ENCODE data around the gene MAPK14. TPM values are rescaled to one million over a fixed set of nuclear protein-coding genes. Genes with fewer than 3 reads are reported as not detected.

Gene MAPK14
- total RNA-seq, 4 donors from 2014 or later = 85.2 to 201 (median 124) TPM

- Histone ChIP-seq H3K4me3 (replicated peaks in 1 of 3) (no peak overlapping the region), H3K27me3 (no peaks in the 10 kb centered on the region), H3K36me3 (peaks cover 24 to 26% of the 10 kb centered on the region in 2 donors), H3K9me3 (no peaks in the 10 kb centered on the region), H3K4me1 (no peaks in the 10 kb centered on the region), H3K27ac (no peak overlapping the region)
- intact Hi-C loops (cut with DNase I) = no loop called here
- TF ChIP-seq POLR2A (IDR thresholded peaks at IDR 0.05) = no peak
- TF ChIP-seq CTCF (IDR thresholded peaks at IDR 0.05) = no peak
- no peak for DNase-seq
- 58 to 65% methylated on average over 7 of the region's 7 CpGs for WGBS, 2 donors
These were observed 111.8 kb downstream of the MAPK14 start for GRCh38 chr6:36139431-36139830.

GRCh38 chr6:36139991-36140710 lies 112.5 kb downstream of the MAPK14 start:
- Histone ChIP-seq H3K4me3 (replicated peaks in 1 of 3) (no peak overlapping the region), H3K27me3 (no peaks in the 10 kb centered on the region)
- intact Hi-C loops (cut with DNase I) = no loop called here

GRCh38 chr6:36141091-36141490 lies 113.5 kb downstream of the MAPK14 start:
- no peaks in the 10 kb centered on the region for H3K4me1 ChIP-seq
- DNase-seq = no peak
- TF ChIP-seq CTCF (IDR thresholded peaks at IDR 0.05) (no peak), POLR2A (IDR thresholded peaks at IDR 0.05) (no peak)
- H3K27me3 ChIP-seq = no peaks in the 10 kb centered on the region
- intact Hi-C loops (cut with DNase I) = no loop called here
- WGBS, 2 donors = 82 to 96% methylated on average over 4 of the region's 4 CpGs
- no peak overlapping the region for H3K27ac ChIP-seq
- H3K36me3 ChIP-seq = peaks cover 23% of the 10 kb centered on the region in 2 donors
- no peak overlapping the region for H3K4me3 ChIP-seq (replicated peaks in 1 of 3)
- no peaks in the 10 kb centered on the region for H3K9me3 ChIP-seq

More at GRCh38 chr6:36139991-36140710, 112.5 kb downstream of the MAPK14 start:
- WGBS, 2 donors = 85 to 91% methylated on average over 8 of the region's 8 CpGs
- Histone ChIP-seq H3K4me1 (no peaks in the 10 kb centered on the region), H3K9me3 (no peaks in the 10 kb centered on the region), H3K36me3 (peaks cover 24 to 26% of the 10 kb centered on the region in 2 donors), H3K27ac (no peak overlapping the region)
- DNase-seq = no peak
- no peak for TF ChIP-seq POLR2A (IDR thresholded peaks at IDR 0.05)

- Histone ChIP-seq H3K4me1 (no peaks in the 10 kb centered on the region), H3K9me3 (no peaks in the 10 kb centered on the region), H3K27ac (no peak overlapping the region), H3K36me3 (peaks cover 16 to 17% of the 10 kb centered on the region in 2 donors), H3K4me3 (replicated peaks in 1 of 3) (no peak overlapping the region), H3K27me3 (no peaks in the 10 kb centered on the region)
- TF ChIP-seq CTCF (IDR thresholded peaks at IDR 0.05) (no peak), POLR2A (IDR thresholded peaks at IDR 0.05) (no peak)
- intact Hi-C loops (cut with DNase I) = no loop called here
- WGBS, 2 donors = 85 to 97% methylated on average over 4 of the region's 4 CpGs
- DNase-seq = no peak
These were observed 114.4 kb downstream of the MAPK14 start for GRCh38 chr6:36141961-36142360.

- WGBS, 2 donors = 94 to 97% methylated on average over 13 of the region's 13 CpGs
- Histone ChIP-seq H3K9me3 (no peaks in the 10 kb centered on the region), H3K4me1 (no peaks in the 10 kb centered on the region), H3K4me3 (replicated peaks in 1 of 3) (no peak overlapping the region), H3K36me3 (peaks cover 15% of the 10 kb centered on the region in 2 donors), H3K27me3 (no peaks in the 10 kb centered on the region), H3K27ac (no peak overlapping the region)
- intact Hi-C loops (cut with DNase I) = no loop called here
- DNase-seq = no peak
- TF ChIP-seq POLR2A (IDR thresholded peaks at IDR 0.05) = no peak
- TF ChIP-seq CTCF (IDR thresholded peaks at IDR 0.05) = no peak
These were observed 115.6 kb downstream of the MAPK14 start for GRCh38 chr6:36142971-36143838.
